Subcutaneous adipose tissue (tissue), 4 donors: ENCODE results near the gene SLC29A3. TPM values are rescaled to one million over a fixed set of nuclear protein-coding genes. Genes with fewer than 3 reads are reported as not detected.

Experiments used
- total RNA-seq, 4 donors: library from RNA; depleted of rRNA; stranded (reverse); fragments of >200 nt; gene quantifications; one replicate each; pipeline ENCODE4 v1.1.0, GENCODE V29; 2016
- TF ChIP-seq, protein P1 (sequence below): fragments of 450-650 bp; IDR thresholded peaks from one replicate; pipeline ENCODE4 v1.5.1; 2016; ENCODE audit warnings: low read depth, mild to moderate bottlenecking, control low read depth, antibody characterized with exemption, moderate library complexity

The SLC29A3 gene
- total RNA-seq, 4 donors from 2014 or later, result 2.6 to 25.8 (median 4.2) TPM

- TF ChIP-seq, protein P1, sequence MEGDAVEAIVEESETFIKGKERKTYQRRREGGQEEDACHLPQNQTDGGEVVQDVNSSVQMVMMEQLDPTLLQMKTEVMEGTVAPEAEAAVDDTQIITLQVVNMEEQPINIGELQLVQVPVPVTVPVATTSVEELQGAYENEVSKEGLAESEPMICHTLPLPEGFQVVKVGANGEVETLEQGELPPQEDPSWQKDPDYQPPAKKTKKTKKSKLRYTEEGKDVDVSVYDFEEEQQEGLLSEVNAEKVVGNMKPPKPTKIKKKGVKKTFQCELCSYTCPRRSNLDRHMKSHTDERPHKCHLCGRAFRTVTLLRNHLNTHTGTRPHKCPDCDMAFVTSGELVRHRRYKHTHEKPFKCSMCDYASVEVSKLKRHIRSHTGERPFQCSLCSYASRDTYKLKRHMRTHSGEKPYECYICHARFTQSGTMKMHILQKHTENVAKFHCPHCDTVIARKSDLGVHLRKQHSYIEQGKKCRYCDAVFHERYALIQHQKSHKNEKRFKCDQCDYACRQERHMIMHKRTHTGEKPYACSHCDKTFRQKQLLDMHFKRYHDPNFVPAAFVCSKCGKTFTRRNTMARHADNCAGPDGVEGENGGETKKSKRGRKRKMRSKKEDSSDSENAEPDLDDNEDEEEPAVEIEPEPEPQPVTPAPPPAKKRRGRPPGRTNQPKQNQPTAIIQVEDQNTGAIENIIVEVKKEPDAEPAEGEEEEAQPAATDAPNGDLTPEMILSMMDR, result no peak
These were observed 73.2 kb downstream of the SLC29A3 start for GRCh38 chr10:71392292-71392691.

GRCh38 chr10:71392791-71393781, 74.0 kb downstream of the SLC29A3 start:
- TF ChIP-seq, protein P1, result no peak

DNA sequence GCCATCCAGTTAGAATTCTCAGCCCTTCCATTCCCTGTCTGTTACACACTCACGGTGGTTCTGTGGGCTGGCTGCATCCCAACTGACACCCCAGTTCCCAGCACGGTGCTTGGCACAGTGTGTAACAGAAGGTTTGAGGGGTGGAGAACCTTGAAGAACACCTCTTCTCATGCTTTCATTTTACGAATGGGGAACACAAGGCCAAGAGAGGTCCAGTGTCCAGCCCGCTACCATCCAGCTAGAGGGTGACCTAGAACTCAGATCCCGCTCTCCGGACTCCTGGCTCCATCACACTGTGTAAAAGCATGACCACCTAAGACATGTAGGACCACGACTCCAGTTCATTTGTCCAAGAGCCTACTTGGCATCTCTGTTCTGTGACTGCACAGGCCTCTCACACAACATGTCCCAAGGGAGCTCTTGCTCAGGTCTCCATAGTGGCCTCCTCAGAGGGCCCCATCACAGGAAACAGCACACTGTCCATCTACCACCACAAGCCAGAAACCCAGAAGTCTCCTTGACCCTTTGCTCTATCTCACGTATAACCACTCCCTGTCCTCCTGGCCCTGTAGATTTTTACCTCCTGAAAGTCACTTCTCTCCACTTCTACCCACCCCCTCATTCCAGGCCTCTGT, 74.9 kb downstream of the SLC29A3 start:
- TF ChIP-seq, protein P1, result no peak

DNA sequence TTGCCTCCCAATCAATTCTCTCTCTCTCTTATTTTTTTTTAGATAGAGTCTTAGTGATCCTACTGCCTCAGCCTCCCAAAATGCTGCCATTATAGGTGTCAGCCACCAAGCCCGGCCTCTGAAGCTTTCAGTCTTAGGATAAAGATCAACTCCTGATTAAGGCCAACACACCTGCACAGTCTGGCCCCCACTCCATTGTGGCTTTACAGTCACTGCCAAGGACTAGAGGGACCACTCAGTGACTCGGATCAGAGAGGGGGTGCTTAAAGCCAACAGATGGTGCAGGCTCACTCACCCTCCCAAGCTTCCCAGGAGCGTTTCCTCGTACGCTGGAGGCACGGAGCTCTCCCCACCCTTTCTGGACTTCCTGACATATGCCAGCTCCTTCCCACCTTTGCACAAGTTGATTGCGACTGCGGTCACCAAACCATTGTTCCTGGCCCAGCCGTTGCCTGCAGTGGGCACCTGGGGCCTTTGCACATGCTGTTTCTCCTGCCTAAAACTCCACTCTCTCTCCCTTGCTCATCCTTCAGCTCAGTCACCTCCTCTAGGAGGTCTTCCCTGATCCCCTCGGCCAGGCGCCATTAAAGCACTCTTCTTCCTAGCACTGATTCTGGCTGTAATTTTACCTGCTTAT, 76.0 kb downstream of the SLC29A3 start:
- TF ChIP-seq, protein P1, result no peak

GRCh38 chr10:71395621-71396020, 76.6 kb downstream of the SLC29A3 start:
- TF ChIP-seq, protein P1, result no peak

GRCh38 chr10:71396084-71396710, 77.1 kb downstream of the SLC29A3 start:
- TF ChIP-seq, protein P1, result no peak
